Activated CD8-positive, alpha-beta memory T cell treated with anti-CD3 and anti-CD28 coated beads for 1 hour (primary cell): ENCODE data around the gene IL11RA.

Experiments used
- DNase-seq, 2 donors: peaks; one replicate each; pipeline ENCODE4 v3.0.0-alpha.2; 2020; ENCODE audit warnings: low read depth in 1 of 2; ENCODE audit errors: extremely low read depth in 1 of 2

The IL11RA gene

DNA sequence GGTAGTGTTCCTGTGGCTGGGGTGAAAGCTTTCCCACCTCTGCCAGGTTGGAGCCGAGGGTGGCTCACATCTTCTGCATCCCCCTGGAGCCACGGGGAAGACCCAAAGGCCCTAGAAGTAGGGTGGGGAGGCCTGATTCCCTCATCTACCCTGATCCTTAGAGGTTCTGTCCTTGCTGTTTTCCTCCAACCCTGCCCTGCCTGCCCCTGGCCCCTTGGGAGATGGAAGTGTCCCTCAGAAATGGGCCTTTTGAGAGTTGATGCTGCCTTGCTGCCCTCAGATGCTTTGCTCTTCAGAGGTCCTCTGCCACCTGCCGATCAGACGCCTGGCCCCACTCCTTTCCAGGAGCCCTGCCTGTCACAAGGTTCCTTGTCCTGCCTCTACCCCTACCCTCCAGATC is 32.8 kb downstream of the IL11RA start:
- DNase-seq = no peak

- DNase-seq = no peak
Observed at GRCh38 chr9:34685591-34685990, 33.6 kb downstream of the IL11RA start.

- DNase-seq = no peak
Observed at GRCh38 chr9:34686231-34686630, 34.2 kb downstream of the IL11RA start.

DNA sequence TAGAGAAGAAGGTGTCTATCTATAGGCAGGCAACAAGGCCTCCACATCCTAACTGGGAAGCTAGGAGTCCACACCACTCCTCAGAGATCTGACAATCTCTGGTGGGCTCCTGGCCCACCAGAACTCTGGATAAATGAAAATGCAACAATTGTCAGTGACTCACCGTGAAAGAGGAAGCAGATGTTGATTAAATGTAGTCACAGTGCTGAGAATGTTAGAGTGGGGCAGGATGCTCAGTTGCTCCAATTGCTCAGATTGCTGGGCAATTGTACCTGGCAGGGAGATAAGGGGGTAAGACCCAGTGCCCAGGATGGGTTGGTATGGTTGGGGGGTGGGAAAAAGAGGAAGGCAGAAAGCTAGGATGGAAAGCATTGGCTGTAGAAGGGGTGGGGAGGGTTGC is 34.7 kb downstream of the IL11RA start:
- DNase-seq = no peak

- DNase-seq = no peak
Observed at GRCh38 chr9:34687276-34688030, 35.5 kb downstream of the IL11RA start.

DNA sequence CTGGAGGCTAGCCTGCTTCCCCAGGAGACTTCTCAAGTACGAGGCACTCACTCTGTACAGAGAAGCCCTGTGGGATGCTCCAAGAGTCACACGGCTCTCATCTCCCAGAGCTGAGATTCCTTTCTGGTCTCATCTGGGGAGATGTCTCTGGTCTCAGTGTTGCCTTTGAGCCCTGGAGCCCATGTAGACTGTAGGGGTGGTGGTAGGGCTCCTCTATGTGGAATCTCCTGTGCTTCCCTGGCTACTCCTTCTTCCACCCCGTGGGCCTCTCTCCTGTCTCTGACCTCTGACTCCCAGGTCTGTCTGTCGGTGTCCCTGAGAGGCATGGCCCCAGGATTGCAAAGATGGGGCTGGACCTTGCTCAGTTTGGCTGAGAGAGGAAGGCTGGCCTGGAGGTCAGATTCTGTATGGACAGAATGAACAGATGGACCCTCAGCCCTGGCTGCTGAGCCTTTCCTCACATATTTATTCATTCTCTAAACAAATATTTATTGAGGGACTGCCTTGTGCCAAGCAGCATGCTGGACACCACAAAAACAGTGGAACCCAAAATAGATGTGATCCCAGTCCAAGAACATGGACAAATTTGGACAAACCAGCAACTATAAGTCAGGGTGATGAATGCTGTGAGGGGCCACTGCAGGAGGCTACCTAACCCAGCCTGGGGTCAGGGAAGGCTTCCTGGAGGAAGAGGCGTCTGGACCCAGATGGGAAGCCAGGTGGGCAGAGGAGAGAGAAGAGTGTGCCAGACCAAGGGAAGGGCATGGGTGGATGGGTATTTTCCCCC is 36.5 kb downstream of the IL11RA start:
- DNase-seq = no peak

GRCh38 chr9:34689116-34689470 is 37.1 kb downstream of the IL11RA start:
- DNase-seq = no peak

DNA sequence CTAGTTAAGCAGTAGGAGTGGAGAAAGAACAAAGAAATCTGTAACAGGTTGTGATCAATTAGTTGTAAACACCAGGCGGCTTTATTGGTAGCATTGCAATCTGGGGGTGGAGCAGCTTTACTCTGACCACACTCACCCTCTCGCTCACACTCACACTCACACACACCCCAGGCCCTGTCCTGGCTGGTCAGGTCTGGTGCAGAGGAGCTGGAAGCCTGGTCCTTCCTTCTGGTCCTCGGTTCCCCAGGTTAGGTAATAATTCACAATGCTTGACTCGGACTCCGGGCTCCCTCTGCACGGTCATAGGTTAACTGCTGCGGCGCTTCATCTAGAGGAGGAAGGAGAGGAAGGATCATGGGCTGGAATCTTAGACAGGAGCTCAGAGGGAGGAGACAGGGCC is 37.5 kb downstream of the IL11RA start:
- DNase-seq = no peak

DNA sequence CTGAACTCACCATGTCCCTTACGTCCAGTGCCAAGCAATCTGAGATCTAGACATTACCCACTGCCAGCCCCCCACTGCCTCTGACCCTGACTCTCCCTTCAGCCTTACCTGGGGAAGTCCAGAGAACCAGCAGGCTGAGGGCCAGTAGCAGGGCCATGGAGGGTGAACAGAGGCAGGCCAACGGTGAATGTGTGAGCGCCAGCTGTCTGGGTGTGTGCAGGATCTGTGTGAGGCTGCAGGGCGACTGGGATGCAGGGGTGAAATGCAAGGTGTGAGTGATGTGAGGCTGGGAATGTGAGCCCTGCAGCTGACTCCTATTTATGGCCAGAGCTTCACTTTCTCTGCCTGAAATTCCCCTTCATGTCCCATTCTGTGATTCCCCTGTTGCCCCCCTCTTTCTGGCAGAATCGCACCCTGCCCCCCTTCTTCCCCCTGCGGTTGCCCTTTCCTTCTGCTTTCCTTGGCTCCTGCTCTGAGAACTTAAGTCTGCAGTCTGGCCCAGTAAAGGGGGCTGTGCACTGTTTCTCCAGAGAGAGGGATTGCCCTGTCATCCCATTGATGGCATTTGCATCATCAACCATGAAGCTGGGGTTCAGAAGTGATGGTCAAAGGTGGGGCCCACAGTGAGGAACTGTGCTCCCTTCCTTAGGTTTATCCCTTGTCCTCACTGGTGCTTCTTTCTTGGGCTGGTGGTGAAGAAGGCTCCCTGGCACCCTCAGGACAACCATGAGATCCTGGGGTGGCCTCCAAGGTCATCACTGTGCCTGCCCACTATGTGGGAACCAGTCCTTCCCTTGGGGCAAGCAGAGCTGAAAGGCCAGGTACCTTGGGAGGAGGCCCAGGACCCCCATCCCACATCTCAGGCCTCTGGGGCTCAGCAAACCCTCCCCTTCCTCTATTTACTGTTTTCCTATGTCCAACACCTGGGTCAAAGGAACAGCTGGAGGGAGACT is 39.3 kb downstream of the IL11RA start, which contains the start of gene CCL19:
Gene CCL19 (minus strand): TSS at position 294 of the 953 bp plus-strand sequence. CDS start 137 bp downstream, at position 157.
- no peak for DNase-seq

DNA sequence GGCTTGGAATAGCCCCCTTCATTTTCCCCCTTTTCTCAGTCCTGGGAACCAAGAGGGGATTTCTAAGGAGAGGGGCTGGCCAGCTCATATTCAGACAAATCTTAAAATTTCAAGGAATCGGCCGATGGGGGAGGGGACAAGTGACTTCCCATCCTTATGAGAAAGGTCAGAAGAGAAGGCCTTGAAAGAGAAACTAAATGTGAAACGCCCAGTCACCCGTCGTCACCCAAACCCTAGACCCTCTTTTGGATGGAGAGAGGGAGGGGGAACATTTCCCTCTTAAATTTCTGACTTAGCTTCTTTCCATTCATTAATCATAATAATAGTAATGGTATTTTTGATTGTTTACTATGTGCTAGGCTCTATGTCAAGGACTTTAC is 39.9 kb downstream of the IL11RA start:
- DNase-seq = no peak

- no peak for DNase-seq
Observed at GRCh38 chr9:34693560-34693959, 41.6 kb downstream of the IL11RA start.

GRCh38 chr9:34694811-34695210 is 42.8 kb downstream of the IL11RA start:
- DNase-seq = no peak

- peak; percentile 35 to 68 for DNase-seq
Observed at GRCh38 chr9:34701023-34701768, 49.2 kb downstream of the IL11RA start.

DNA sequence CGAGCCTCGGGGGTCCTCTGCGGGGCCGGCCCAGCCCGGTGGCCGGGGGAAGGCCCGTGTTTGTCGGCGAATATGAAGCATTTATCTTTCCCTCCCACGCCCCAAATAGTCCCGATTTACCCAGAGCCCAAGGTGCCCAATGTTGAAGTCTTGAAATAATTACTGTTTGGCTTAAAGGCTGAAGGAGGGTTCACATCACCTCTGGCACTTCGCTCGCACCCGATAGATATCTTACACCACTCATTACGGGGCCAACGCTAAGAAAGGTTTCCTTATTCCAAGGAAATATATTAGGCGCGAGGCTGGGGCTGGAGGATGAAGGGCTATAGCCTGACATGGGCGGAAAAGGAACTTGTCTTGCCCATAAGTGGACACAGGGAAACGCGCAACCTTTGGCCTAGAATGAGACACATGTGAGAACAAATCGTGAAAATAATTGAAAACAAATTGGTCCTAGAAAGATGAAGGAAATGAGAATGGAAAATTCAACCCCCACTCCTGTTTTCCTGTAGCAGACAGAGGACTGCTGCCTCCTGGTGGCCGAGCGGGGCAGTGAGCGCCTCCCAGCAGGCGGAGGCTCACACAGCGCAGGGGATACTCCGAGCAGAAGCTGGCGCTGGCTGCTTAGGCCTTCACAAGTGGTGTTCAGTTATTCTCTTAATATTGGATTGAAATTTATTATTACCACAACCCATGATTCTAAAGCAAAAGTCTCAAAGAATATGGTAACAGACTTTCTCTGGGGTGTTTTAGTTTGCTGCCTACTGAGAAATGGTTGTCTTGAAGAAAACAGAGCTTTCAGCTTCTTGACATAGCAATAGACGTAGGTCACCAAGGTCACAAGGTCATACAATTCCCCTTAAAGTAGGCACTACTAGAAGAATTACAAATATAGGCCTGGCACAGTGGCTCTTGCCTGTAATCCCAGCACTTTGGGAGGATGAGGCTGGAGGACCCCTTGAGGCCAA is 50.1 kb downstream of the IL11RA start:
- peak; percentile 57 to 81 for DNase-seq

- DNase-seq = no peak
Observed at GRCh38 chr9:34707130-34707529, 55.1 kb downstream of the IL11RA start.

DNA sequence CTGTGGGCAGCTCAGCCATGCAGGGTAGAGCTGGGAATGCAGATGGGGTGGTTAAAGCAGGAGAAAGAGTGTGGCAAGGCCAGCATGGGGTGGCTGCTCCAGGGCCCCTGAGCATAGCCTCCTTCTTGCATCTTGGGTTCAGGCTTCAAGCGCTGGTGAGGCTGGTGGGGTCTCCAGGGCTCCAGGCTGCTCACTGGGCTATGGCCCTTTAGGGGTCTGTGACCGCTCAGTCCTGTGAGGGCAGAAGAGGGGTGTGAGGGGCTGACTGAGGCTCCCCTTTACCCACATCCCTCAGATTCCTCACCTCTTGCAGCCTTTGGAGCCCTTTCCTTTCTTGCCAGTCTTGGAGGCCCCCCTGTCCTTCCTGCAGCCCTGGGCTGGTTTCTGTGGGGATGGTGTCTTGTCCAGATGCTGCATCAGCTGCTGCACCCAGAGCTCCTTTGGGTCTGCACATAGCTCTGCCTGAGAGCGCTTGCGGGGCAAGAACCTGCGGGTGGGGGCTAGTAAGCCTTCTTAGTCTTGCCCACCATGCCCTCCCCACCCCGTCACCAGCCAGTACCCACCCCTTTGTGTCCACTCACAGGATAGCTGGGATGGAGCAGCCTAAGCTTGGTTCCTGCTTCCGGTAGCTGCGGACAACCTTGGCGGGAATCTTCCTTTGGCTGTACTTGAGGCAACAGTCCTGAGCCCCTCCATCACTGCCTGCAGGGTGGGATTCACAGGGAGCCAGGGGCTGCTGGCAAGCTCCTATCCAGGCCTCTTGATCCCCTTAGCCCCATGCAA is 57.4 kb downstream of the IL11RA start:
- DNase-seq = no peak

GRCh38 chr9:34710023-34710422 is 58.0 kb downstream of the IL11RA start, which contains the start of gene CCL21:
CCL21 (minus strand) TSS chr9:34710136; CDS start chr9:34710066, 70 bp downstream.
- DNase-seq = no peak
